ENCODE measurements around the gene SLC38A11. TPM values are rescaled to one million over a fixed set of nuclear protein-coding genes. Genes with fewer than 3 reads are reported as not detected.

Gene SLC38A11
- total and polyA plus RNA-seq, 2 donors (not counting 1 experiment from before 2014, with no cell fraction given), result 5.4 to 46.8 TPM

GRCh38 chr2:164917296-164917903 lies 37.9 kb downstream of the SLC38A11 start:
- TF ChIP-seq, protein P1, sequence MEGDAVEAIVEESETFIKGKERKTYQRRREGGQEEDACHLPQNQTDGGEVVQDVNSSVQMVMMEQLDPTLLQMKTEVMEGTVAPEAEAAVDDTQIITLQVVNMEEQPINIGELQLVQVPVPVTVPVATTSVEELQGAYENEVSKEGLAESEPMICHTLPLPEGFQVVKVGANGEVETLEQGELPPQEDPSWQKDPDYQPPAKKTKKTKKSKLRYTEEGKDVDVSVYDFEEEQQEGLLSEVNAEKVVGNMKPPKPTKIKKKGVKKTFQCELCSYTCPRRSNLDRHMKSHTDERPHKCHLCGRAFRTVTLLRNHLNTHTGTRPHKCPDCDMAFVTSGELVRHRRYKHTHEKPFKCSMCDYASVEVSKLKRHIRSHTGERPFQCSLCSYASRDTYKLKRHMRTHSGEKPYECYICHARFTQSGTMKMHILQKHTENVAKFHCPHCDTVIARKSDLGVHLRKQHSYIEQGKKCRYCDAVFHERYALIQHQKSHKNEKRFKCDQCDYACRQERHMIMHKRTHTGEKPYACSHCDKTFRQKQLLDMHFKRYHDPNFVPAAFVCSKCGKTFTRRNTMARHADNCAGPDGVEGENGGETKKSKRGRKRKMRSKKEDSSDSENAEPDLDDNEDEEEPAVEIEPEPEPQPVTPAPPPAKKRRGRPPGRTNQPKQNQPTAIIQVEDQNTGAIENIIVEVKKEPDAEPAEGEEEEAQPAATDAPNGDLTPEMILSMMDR (IDR thresholded peaks at IDR 0.05), result no peak
- TF ChIP-seq EZH2 (IDR thresholded peaks at IDR 0.05; ENCODE audit: borderline replicate concordance, insufficient read depth, low read depth, low read length, poor library complexity, severe bottlenecking), result no peak
- intact Hi-C loops (cut with micrococcal nuclease), result loop anchor here (10.0 kb wide), 1 partner anchor 353 kb away; no protein-coding TSS in a partner anchor
- Histone ChIP-seq H3K36me3 (replicated peaks in 1 of 2; ENCODE audit: control extremely low read depth in 1 of 2, control insufficient read depth in 1 of 2, extremely low read depth in 1 of 2, insufficient read depth in 2 of 2, low read length in 1 of 2) (no peaks in the 10 kb centered on the region), H3K4me2 (replicated peaks; ENCODE audit: low read depth, low read length, poor library complexity, severe bottlenecking) (no peak overlapping the region), H3K9me3 (ENCODE audit: control extremely low read depth in 1 of 3, control insufficient read depth in 2 of 3, insufficient read depth in 1 of 3, low read length in 2 of 3) (no peaks in the 10 kb centered on the region), H2AFZ (ENCODE audit: insufficient read depth, low read depth, low read length, poor library complexity, severe bottlenecking) (no peak overlapping the region), H3K27ac (ENCODE audit: low read length in 2 of 2) (no peak overlapping the region), H3K79me2 (ENCODE audit: control insufficient read depth, insufficient read depth, low read length) (no peaks in the 10 kb centered on the region), H3K27me3 (replicated peaks in 1 of 4; ENCODE audit: control extremely low read depth in 1 of 4, control insufficient read depth in 3 of 4, insufficient read depth in 4 of 4, low read length in 3 of 4) (no peaks in the 10 kb centered on the region), H3K4me3 (ENCODE audit: control extremely low read depth in 1 of 5, extremely low read depth in 1 of 5, insufficient read depth in 1 of 5, low read depth in 2 of 5, low read length in 4 of 5) (no peak overlapping the region), H3K4me1 (ENCODE audit: control insufficient read depth in 2 of 2, insufficient read depth in 2 of 2, low read length in 2 of 2) (peaks cover 14% of the 10 kb centered on the region in 2 donors), H4K20me1 (ENCODE audit: control insufficient read depth, insufficient read depth, low read length, poor library complexity, severe bottlenecking) (no peaks in the 10 kb centered on the region), H3K9ac (ENCODE audit: low read length) (no peak overlapping the region)
- ATAC-seq (ENCODE audit: low read depth), result no peak
- H3K27ac Mint-ChIP-seq, result no peak overlapping the region
- peaks cover 21% of the 10 kb centered on the region for H3K4me1 Mint-ChIP-seq
- no peak overlapping the region for H3K4me3 Mint-ChIP-seq
- no peaks in the 10 kb centered on the region for H3K27me3 Mint-ChIP-seq
- no CpG with 5 or more reads among the region's 3 CpGs for WGBS (ENCODE audit: insufficient coverage)
- ChIA-PET POLR2A (no interaction called here), CTCF (interaction anchor here (1.2 to 1.5 kb wide), 2 partner anchors 76 to 179 kb away, joined by 6 to 12 read pairs; partner anchors contain the start of gene COBLL1)
- DNase-seq, result no peak
- no peaks in the 10 kb centered on the region for H3K9me3 Mint-ChIP-seq (ENCODE audit: insufficient read depth)

- no CpG with 5 or more reads among the region's 4 CpGs for WGBS (ENCODE audit: insufficient coverage)
- Mint-ChIP-seq H3K27ac (no peak overlapping the region), H3K4me3 (no peak overlapping the region), H3K4me1 (peaks cover 25% of the 10 kb centered on the region), H3K9me3 (ENCODE audit: insufficient read depth) (no peaks in the 10 kb centered on the region), H3K27me3 (no peaks in the 10 kb centered on the region)
- Histone ChIP-seq H2AFZ (ENCODE audit: insufficient read depth, low read depth, low read length, poor library complexity, severe bottlenecking) (no peak overlapping the region), H3K36me3 (replicated peaks in 1 of 2; ENCODE audit: control extremely low read depth in 1 of 2, control insufficient read depth in 1 of 2, extremely low read depth in 1 of 2, insufficient read depth in 2 of 2, low read length in 1 of 2) (no peaks in the 10 kb centered on the region), H3K4me3 (ENCODE audit: control extremely low read depth in 1 of 5, extremely low read depth in 1 of 5, insufficient read depth in 1 of 5, low read depth in 2 of 5, low read length in 4 of 5) (no peak overlapping the region), H3K79me2 (ENCODE audit: control insufficient read depth, insufficient read depth, low read length) (no peaks in the 10 kb centered on the region), H3K9me3 (ENCODE audit: control extremely low read depth in 1 of 3, control insufficient read depth in 2 of 3, insufficient read depth in 1 of 3, low read length in 2 of 3) (no peaks in the 10 kb centered on the region), H3K9ac (ENCODE audit: low read length) (no peak overlapping the region), H3K4me2 (replicated peaks; ENCODE audit: low read depth, low read length, poor library complexity, severe bottlenecking) (no peak overlapping the region), H4K20me1 (ENCODE audit: control insufficient read depth, insufficient read depth, low read length, poor library complexity, severe bottlenecking) (no peaks in the 10 kb centered on the region), H3K27ac (ENCODE audit: low read length in 2 of 2) (no peak overlapping the region), H3K4me1 (ENCODE audit: control insufficient read depth in 2 of 2, insufficient read depth in 2 of 2, low read length in 2 of 2) (peaks cover 15 to 16% of the 10 kb centered on the region in 2 donors), H3K27me3 (replicated peaks in 1 of 4; ENCODE audit: control extremely low read depth in 1 of 4, control insufficient read depth in 3 of 4, insufficient read depth in 4 of 4, low read length in 3 of 4) (no peaks in the 10 kb centered on the region)
- no peak for ATAC-seq (ENCODE audit: low read depth)
- TF ChIP-seq EZH2 (IDR thresholded peaks at IDR 0.05; ENCODE audit: borderline replicate concordance, insufficient read depth, low read depth, low read length, poor library complexity, severe bottlenecking), result no peak
- TF ChIP-seq, protein P1 (IDR thresholded peaks at IDR 0.05), result no peak
- no peak for DNase-seq
- intact Hi-C loops (cut with micrococcal nuclease), result loop anchor here (10.0 kb wide), 1 partner anchor 351 kb away; no protein-coding TSS in a partner anchor
- ChIA-PET POLR2A (no interaction called here), CTCF (interaction anchor here (1.5 to 4.2 kb wide), 3 partner anchors 73 to 178 kb away, joined by 12 to 102 read pairs (median 41); partner anchors contain the start of gene COBLL1)
These were observed 39.8 kb downstream of the SLC38A11 start for GRCh38 chr2:164915566-164915965.

Measured in B cell (primary cell).